Measurements from ENCODE around the gene CFLAR. TPM values are rescaled to one million over a fixed set of nuclear protein-coding genes. Genes with fewer than 3 reads are reported as not detected.

CFLAR gene
- total RNA-seq, 1 experiment from 2014 or later, result 7.6 TPM

GRCh38 chr2:201139836-201140604, 24.1 kb downstream of the CFLAR start:
- H3K14ac ChIP-seq (ENCODE audit: insufficient read depth, low read length), result no peak overlapping the region
- no peaks in the 10 kb centered on the region for H3K79me1 ChIP-seq (ENCODE audit: insufficient read depth, low read depth, low read length, poor library complexity, severe bottlenecking)
- no peak overlapping the region for H3K4ac ChIP-seq (ENCODE audit: low read depth, low read length)
- H3K56ac ChIP-seq (ENCODE audit: insufficient read length, low read depth, low read length), result no peak overlapping the region
- peak; percentile 61 for DNase-seq
- H3K27ac ChIP-seq (ENCODE audit: insufficient read length, low read depth, low read length), result no peak overlapping the region
- H2BK15ac ChIP-seq (ENCODE audit: low read depth, low read length), result no peak overlapping the region
- no peak overlapping the region for H2BK12ac ChIP-seq (ENCODE audit: insufficient read length, low read depth, low read length)
- no peak overlapping the region for H2BK5ac ChIP-seq (ENCODE audit: insufficient read length, low read length)
- H4K20me1 ChIP-seq (ENCODE audit: control insufficient read depth, insufficient read depth, insufficient read length), result no peaks in the 10 kb centered on the region
- whole genome bisulfite sequencing (ENCODE audit: extremely low coverage, insufficient read length, low lambda C conversion rate), result no CpG with 5 or more reads among the region's 34 CpGs
- no peaks in the 10 kb centered on the region for H3K23me2 ChIP-seq (ENCODE audit: insufficient read length, low read depth, low read length, poor library complexity, severe bottlenecking)
- no peak overlapping the region for H4K5ac ChIP-seq (ENCODE audit: insufficient read length, low read depth, low read length)
- no peak overlapping the region for H3K4me3 Mint-ChIP-seq
- H3T11ph ChIP-seq (ENCODE audit: low read length), result no peak overlapping the region
- no peak overlapping the region for H3K9ac ChIP-seq (ENCODE audit: extremely low read depth, insufficient read length, low read length)
- no peak overlapping the region for H4K91ac ChIP-seq (ENCODE audit: insufficient read length, low read depth, low read length)
- H3K4me1 Mint-ChIP-seq, result peaks cover 11 to 15% of the 10 kb centered on the region in 2 experiments
- no peak overlapping the region for H2BK20ac ChIP-seq (ENCODE audit: low read depth, low read length, poor library complexity, severe bottlenecking)
- peaks cover 2 to 14% (median 13%) of the 10 kb centered on the region in 3 experiments; a peak in 6 of 7 replicates for H3K36me3 Mint-ChIP-seq (ENCODE audit: insufficient read depth in 1 of 3, low read depth in 3 of 3)
- H3K27me3 Mint-ChIP-seq (ENCODE audit: low read depth), result no peaks in the 10 kb centered on the region
- no peak overlapping the region for H2AFZ ChIP-seq (ENCODE audit: low read length)
- no peak overlapping the region for H2AK5ac ChIP-seq (ENCODE audit: insufficient read length, low read length)
- no peak overlapping the region for H3K23ac ChIP-seq (ENCODE audit: insufficient read length, low read depth, low read length)
- H3K4me1 ChIP-seq (ENCODE audit: insufficient read depth, low read length), result no peaks in the 10 kb centered on the region
- H3K18ac ChIP-seq (ENCODE audit: insufficient read length, low read depth, low read length), result no peak overlapping the region
- no peak overlapping the region for H2BK120ac ChIP-seq (ENCODE audit: low read depth, low read length, poor library complexity, severe bottlenecking)
- no peak overlapping the region for H3K4me2 ChIP-seq (ENCODE audit: insufficient read depth, insufficient read length, low read length)
- 0 out of 7 replicates have a peak overlapping the region, but pooled peaks of 1 of the 3 experiments have one; percentile 24 for H3K27ac Mint-ChIP-seq
- H4K8ac ChIP-seq (replicated peaks; ENCODE audit: insufficient read length, low read depth, low read length), result no peak overlapping the region
- H3K79me2 ChIP-seq (ENCODE audit: insufficient read depth, low read length), result no peaks in the 10 kb centered on the region
- H3K9me3 ChIP-seq (ENCODE audit: control insufficient read depth, low read depth, low read length), result no peaks in the 10 kb centered on the region
- H3K27me3 ChIP-seq (ENCODE audit: insufficient read depth, low read length), result no peaks in the 10 kb centered on the region
- TF ChIP-seq CTCF (conservative IDR thresholded peaks at IDR 0.05), result no peak
- no peaks in the 10 kb centered on the region for H3K9me3 Mint-ChIP-seq

Data from H9 (cell line).